ENCODE results near the gene DDX27. TPM values are rescaled to one million over a fixed set of nuclear protein-coding genes. Genes with fewer than 3 reads are reported as not detected.

DDX27 gene
- total and polyA plus RNA-seq, 2 of the 13 experiments (the other 11 are each of a cell fraction or from before 2014, with no cell fraction given), result 42.6 to 72.8 TPM

DNA sequence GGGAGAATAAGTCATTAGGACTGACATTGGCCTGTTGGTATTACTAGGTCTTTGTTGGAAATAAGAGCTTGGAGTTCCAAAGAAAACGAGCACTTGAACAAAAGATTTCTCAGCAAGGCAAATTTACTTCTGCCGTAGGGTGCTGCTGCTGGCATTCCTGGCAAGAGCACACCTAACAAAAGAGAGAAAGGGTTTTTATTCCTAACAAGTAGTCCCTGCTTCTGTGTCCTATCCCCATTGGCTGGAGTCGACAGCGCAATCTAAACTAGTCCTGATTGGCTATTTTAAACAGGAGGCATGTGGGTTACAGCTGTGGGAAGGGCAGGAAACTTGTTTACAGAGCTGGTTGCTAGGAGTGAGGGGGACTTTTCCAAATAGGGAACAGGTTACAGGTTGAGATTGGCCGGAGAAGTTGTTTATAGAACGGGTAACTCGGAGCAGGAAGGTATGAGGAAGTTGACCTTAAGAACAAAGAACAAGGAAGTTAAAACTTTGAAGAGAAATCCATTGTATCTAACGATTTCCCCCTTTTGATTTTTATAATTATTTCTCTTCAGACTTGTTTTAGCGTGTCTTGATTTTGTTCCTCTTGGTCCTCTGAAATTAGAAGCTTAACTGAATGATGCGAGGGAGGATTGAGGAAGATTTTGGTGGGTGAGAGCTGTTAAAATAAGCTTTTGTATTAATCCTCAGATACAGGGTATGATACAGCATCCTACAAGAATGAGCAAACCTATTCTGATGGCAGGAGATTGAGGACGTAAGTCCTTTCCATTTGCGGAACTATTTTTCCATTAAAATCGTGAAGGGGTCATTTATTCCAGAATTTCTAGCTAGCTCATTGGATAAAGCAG lies 62.1 kb downstream of the DDX27 start (continued):
- TF ChIP-seq ZNF629 (CRISPR knock-in tag; conservative IDR thresholded peaks at IDR 0.05) (no peak), ZNF251 (CRISPR knock-in tag; IDR thresholded peaks at IDR 0.05) (no peak), IKZF4 (CRISPR knock-in tag; IDR thresholded peaks at IDR 0.05; ENCODE audit: borderline replicate concordance, low read depth, not compliant biosample characterization) (peak; percentile 10), ZNF709 (CRISPR knock-in tag; IDR thresholded peaks at IDR 0.05) (peak; percentile 77), ZNF430 (CRISPR knock-in tag; IDR thresholded peaks at IDR 0.05) (peak; percentile 65; the same call in 1 of the 2 replicates), FOXO1 (CRISPR knock-in tag; IDR thresholded peaks at IDR 0.05) (peak; percentile 54; the same call in 1 of the 2 replicates), RXRA (CRISPR knock-in tag; IDR thresholded peaks at IDR 0.05) (no peak), FOXK2 (IDR thresholded peaks at IDR 0.05) (peak; percentile 94), PAX8 (CRISPR knock-in tag; IDR thresholded peaks at IDR 0.05; ENCODE audit: borderline replicate concordance) (no peak), FIP1L1 (IDR thresholded peaks at IDR 0.05; ENCODE audit: borderline replicate concordance, insufficient read depth, low read depth, low read length) (no peak), ZBTB8A (CRISPR knock-in tag; IDR thresholded peaks at IDR 0.05; ENCODE audit: borderline replicate concordance, low read depth) (0 out of 2 replicates have a peak, but pooled peaks have one; percentile 29), POLR2A (IDR thresholded peaks at IDR 0.05; ENCODE audit: insufficient read depth in 1 of 2, low read depth in 2 of 2, low read length in 2 of 2) (peak; percentile 28 to 92; a peak in 3 of 4 replicates), TRIM24 (CRISPR knock-in tag; IDR thresholded peaks at IDR 0.05) (0 out of 2 replicates have a peak, but pooled peaks have one; percentile 6), FOXP1 (IDR thresholded peaks at IDR 0.05) (no peak), FOXP1 (CRISPR knock-in tag; IDR thresholded peaks at IDR 0.05) (peak; percentile 60; the same call in 1 of the 2 replicates), AGO1 (IDR thresholded peaks at IDR 0.05; ENCODE audit: low read depth, low read length, poor library complexity, severe bottlenecking) (no peak), SAP130 (CRISPR knock-in tag; IDR thresholded peaks at IDR 0.05; ENCODE audit: low read depth) (peak; percentile 99), TGIF2 (CRISPR knock-in tag; IDR thresholded peaks at IDR 0.05) (peak; percentile 64), HOXA3 (CRISPR knock-in tag; IDR thresholded peaks at IDR 0.05) (peak; percentile 72), TAF1 (CRISPR knock-in tag; IDR thresholded peaks at IDR 0.05) (peak; percentile 39; the same call in 1 of the 2 replicates)
- TF ChIP-seq, protein P1, sequence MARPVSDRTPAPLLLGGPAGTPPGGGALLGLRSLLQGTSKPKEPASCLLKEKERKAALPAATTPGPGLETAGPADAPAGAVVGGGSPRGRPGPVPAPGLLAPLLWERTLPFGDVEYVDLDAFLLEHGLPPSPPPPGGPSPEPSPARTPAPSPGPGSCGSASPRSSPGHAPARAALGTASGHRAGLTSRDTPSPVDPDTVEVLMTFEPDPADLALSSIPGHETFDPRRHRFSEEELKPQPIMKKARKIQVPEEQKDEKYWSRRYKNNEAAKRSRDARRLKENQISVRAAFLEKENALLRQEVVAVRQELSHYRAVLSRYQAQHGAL (CRISPR knock-in tag; IDR thresholded peaks at IDR 0.05; ENCODE audit: not compliant biosample characterization), result no peak
- TF ChIP-seq, protein P2, sequence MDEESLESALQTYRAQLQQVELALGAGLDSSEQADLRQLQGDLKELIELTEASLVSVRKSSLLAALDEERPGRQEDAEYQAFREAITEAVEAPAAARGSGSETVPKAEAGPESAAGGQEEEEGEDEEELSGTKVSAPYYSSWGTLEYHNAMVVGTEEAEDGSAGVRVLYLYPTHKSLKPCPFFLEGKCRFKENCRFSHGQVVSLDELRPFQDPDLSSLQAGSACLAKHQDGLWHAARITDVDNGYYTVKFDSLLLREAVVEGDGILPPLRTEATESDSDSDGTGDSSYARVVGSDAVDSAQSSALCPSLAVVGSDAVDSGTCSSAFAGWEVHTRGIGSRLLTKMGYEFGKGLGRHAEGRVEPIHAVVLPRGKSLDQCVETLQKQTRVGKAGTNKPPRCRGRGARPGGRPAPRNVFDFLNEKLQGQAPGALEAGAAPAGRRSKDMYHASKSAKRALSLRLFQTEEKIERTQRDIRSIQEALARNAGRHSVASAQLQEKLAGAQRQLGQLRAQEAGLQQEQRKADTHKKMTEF (CRISPR knock-in tag; IDR thresholded peaks at IDR 0.05), result peak; percentile 49
- TF ChIP-seq, protein P3, sequence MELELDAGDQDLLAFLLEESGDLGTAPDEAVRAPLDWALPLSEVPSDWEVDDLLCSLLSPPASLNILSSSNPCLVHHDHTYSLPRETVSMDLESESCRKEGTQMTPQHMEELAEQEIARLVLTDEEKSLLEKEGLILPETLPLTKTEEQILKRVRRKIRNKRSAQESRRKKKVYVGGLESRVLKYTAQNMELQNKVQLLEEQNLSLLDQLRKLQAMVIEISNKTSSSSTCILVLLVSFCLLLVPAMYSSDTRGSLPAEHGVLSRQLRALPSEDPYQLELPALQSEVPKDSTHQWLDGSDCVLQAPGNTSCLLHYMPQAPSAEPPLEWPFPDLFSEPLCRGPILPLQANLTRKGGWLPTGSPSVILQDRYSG (CRISPR knock-in tag; IDR thresholded peaks at IDR 0.05), result 0 out of 2 replicates have a peak, but pooled peaks have one; percentile 17
- TF ChIP-seq, protein P4, sequence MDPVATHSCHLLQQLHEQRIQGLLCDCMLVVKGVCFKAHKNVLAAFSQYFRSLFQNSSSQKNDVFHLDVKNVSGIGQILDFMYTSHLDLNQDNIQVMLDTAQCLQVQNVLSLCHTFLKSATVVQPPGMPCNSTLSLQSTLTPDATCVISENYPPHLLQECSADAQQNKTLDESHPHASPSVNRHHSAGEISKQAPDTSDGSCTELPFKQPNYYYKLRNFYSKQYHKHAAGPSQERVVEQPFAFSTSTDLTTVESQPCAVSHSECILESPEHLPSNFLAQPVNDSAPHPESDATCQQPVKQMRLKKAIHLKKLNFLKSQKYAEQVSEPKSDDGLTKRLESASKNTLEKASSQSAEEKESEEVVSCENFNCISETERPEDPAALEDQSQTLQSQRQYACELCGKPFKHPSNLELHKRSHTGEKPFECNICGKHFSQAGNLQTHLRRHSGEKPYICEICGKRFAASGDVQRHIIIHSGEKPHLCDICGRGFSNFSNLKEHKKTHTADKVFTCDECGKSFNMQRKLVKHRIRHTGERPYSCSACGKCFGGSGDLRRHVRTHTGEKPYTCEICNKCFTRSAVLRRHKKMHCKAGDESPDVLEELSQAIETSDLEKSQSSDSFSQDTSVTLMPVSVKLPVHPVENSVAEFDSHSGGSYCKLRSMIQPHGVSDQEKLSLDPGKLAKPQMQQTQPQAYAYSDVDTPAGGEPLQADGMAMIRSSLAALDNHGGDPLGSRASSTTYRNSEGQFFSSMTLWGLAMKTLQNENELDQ (CRISPR knock-in tag; IDR thresholded peaks at IDR 0.05; ENCODE audit: borderline replicate concordance), result 0 out of 2 replicates have a peak, but pooled peaks have one; percentile 22
- TF ChIP-seq, protein P5, sequence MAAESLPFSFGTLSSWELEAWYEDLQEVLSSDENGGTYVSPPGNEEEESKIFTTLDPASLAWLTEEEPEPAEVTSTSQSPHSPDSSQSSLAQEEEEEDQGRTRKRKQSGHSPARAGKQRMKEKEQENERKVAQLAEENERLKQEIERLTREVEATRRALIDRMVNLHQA (CRISPR knock-in tag; IDR thresholded peaks at IDR 0.05), result no peak
